ENCODE data around the gene MTA3.
"Not testable (repeated sequence)": the region's sequence is repeated elsewhere in the genome, so short reads cannot be mapped to it uniquely, and the experiment has no call there.

MTA3 gene

GRCh38 chr2:42663106-42663780 is 94.8 kb downstream of the MTA3 start:
- DNase-seq (ENCODE audit: low spot score), result peak; percentile 75

GRCh38 chr2:42663828-42664227 is 95.4 kb downstream of the MTA3 start:
- no peak for DNase-seq (ENCODE audit: low spot score)

- no peak for DNase-seq (ENCODE audit: low spot score)
Measured at GRCh38 chr2:42673989-42674579, 105.7 kb downstream of the MTA3 start.

- no peak for DNase-seq (ENCODE audit: low spot score)
Measured at GRCh38 chr2:42675815-42676214, 107.4 kb downstream of the MTA3 start.

GRCh38 chr2:42685303-42685702 is 116.9 kb downstream of the MTA3 start:
- DNase-seq (ENCODE audit: low spot score), result no peak

GRCh38 chr2:42693013-42693615 is 124.7 kb downstream of the MTA3 start:
- no peak for DNase-seq (ENCODE audit: low spot score)

- DNase-seq (ENCODE audit: low spot score), result no peak
Measured at GRCh38 chr2:42693688-42694479, 125.5 kb downstream of the MTA3 start.

- no peak for DNase-seq (ENCODE audit: low spot score)
Measured at GRCh38 chr2:42696987-42697386, 128.6 kb downstream of the MTA3 start.

GRCh38 chr2:42698940-42699339 is 130.5 kb downstream of the MTA3 start:
- DNase-seq (ENCODE audit: low spot score), result no peak

- DNase-seq (ENCODE audit: low spot score), result no peak
Measured at GRCh38 chr2:42706836-42707235, 138.4 kb downstream of the MTA3 start.

- DNase-seq (ENCODE audit: low spot score), result no peak
Measured at GRCh38 chr2:42708179-42708578, 139.7 kb downstream of the MTA3 start.

- no peak for DNase-seq (ENCODE audit: low spot score)
Measured at GRCh38 chr2:42711896-42712295, 143.5 kb downstream of the MTA3 start.

- DNase-seq (ENCODE audit: low spot score), result no peak
Measured at GRCh38 chr2:42712934-42713333, 144.5 kb downstream of the MTA3 start.

GRCh38 chr2:42713920-42714319 is 145.5 kb downstream of the MTA3 start:
- no peak for DNase-seq (ENCODE audit: low spot score)

GRCh38 chr2:42714686-42715085 is 146.3 kb downstream of the MTA3 start:
- DNase-seq (ENCODE audit: low spot score), result no peak

- no peak for DNase-seq (ENCODE audit: low spot score)
Measured at GRCh38 chr2:42721898-42722297, 153.5 kb downstream of the MTA3 start.

GRCh38 chr2:42722320-42723190 is 154.1 kb downstream of the MTA3 start:
- DNase-seq (ENCODE audit: low spot score), result no peak

GRCh38 chr2:42723465-42723864 is 155.0 kb downstream of the MTA3 start:
- no peak for DNase-seq (ENCODE audit: low spot score)

GRCh38 chr2:42724886-42725285 is 156.5 kb downstream of the MTA3 start:
- DNase-seq (ENCODE audit: low spot score), result no peak

- DNase-seq (ENCODE audit: low spot score), result no peak
Measured at GRCh38 chr2:42725657-42726056, 157.2 kb downstream of the MTA3 start.

- no peak for DNase-seq (ENCODE audit: low spot score)
Measured at GRCh38 chr2:42726680-42727079, 158.2 kb downstream of the MTA3 start.

- not testable (repeated sequence) for DNase-seq (ENCODE audit: low spot score)
Measured at GRCh38 chr2:42731316-42731715, 162.9 kb downstream of the MTA3 start.

Measured in cerebellar cortex (tissue), 1 donor.